Neutrophil (primary cell): ENCODE measurements around the gene TUBE1.

ENCODE experiments used
- H3K27ac ChIP-seq: fragments of 200-600 bp; sonication (generic); 2 replicates; pipeline ENCODE4 v1.5.1; 2016; ENCODE audit warnings: mild to moderate bottlenecking, moderate library complexity
- H3K27me3 ChIP-seq: fragments of 200-600 bp; sonication (generic); 2 replicates; pipeline ENCODE4 v1.6.0; 2016; ENCODE audit warnings: mild to moderate bottlenecking
- H3K36me3 ChIP-seq: fragments of 200-600 bp; sonication (generic); 2 replicates; pipeline ENCODE4 v1.5.1; 2017
- H3K4me1 ChIP-seq, 2 experiments: fragments of 200-600 bp in 1 of 2; sonication (generic) in 1 of 2; 1 replicate in 1 of 2; 2 replicates in 1 of 2; pipeline versions ENCODE4 v1.5.1 to v1.6.1; 2013 to 2016; ENCODE audit warnings: low read depth in 1 of 2, low read length in 1 of 2, mild to moderate bottlenecking in 1 of 2, moderate library complexity in 1 of 2; ENCODE audit not compliant: control insufficient read depth in 1 of 2, insufficient read depth in 1 of 2
- H3K4me3 ChIP-seq, 2 experiments: fragments of 200-600 bp in 1 of 2; sonication (generic) in 1 of 2; 1 replicate in 1 of 2; 2 replicates in 1 of 2; pipeline ENCODE4 v1.5.1; 2013 to 2016; ENCODE audit warnings: low read depth in 1 of 2, low read length in 1 of 2, mild to moderate bottlenecking in 1 of 2, moderate library complexity in 1 of 2
- H3K9me3 ChIP-seq: fragments of 200-600 bp; sonication (generic); 2 replicates; pipeline ENCODE4 v1.5.1; 2016
- TF ChIP-seq, protein P1 (sequence below): fragments of 200-600 bp; sonication (generic); IDR thresholded peaks from 2 replicates; pipeline ENCODE4 v1.5.1; 2016; ENCODE audit warnings: antibody characterized with exemption

The TUBE1 gene

DNA sequence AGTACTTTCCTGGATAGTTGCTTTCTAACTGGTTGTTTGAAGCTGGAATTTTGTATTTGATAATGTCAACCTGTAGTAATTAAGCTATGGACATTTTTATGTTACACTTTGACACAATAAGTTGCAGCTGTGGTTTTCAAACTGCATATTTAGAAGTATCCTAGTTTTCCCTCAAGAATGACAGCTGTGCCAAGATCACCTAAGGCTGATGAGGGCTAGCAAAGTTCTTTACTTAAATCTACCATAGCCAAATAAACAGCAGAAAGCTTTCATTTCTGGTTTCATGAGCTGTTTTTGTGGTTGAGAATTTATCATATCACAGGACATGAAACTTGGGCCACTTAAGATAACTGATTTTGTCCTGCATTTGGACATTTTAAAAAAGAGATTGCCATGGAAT lies 30.8 kb upstream of the TUBE1 start:
- Histone ChIP-seq H3K27ac (no peak overlapping the region), H3K27me3 (no peaks in the 10 kb centered on the region), H3K4me1 (no peaks in the 10 kb centered on the region), H3K9me3 (no peaks in the 10 kb centered on the region), H3K4me3 (no peak overlapping the region), H3K36me3 (no peaks in the 10 kb centered on the region)
- TF ChIP-seq, protein P1, sequence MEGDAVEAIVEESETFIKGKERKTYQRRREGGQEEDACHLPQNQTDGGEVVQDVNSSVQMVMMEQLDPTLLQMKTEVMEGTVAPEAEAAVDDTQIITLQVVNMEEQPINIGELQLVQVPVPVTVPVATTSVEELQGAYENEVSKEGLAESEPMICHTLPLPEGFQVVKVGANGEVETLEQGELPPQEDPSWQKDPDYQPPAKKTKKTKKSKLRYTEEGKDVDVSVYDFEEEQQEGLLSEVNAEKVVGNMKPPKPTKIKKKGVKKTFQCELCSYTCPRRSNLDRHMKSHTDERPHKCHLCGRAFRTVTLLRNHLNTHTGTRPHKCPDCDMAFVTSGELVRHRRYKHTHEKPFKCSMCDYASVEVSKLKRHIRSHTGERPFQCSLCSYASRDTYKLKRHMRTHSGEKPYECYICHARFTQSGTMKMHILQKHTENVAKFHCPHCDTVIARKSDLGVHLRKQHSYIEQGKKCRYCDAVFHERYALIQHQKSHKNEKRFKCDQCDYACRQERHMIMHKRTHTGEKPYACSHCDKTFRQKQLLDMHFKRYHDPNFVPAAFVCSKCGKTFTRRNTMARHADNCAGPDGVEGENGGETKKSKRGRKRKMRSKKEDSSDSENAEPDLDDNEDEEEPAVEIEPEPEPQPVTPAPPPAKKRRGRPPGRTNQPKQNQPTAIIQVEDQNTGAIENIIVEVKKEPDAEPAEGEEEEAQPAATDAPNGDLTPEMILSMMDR = no peak

DNA sequence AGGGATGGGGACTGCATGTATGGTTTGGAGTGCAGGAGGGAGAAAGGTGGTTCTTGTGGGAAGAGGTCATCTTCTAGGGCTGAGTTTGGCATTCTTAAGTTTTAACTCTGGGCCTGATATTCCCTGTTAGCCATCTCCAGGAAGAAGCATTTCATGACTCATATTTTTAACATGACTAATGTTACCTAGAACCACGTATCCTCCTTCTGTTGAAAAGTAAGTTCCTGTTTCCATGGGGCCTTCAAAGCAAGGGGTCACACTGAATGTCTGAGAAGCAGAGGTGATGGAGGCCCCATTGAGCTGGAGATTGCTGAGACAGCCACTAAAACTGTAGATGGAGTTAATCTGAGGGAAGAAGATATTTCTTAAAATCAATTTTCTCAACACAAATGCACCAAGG lies 30.3 kb upstream of the TUBE1 start:
- no peak overlapping the region for H3K4me3 ChIP-seq
- TF ChIP-seq, protein P1 = no peak
- H3K27me3 ChIP-seq = no peaks in the 10 kb centered on the region
- H3K9me3 ChIP-seq = no peaks in the 10 kb centered on the region
- H3K4me1 ChIP-seq = no peaks in the 10 kb centered on the region
- no peaks in the 10 kb centered on the region for H3K36me3 ChIP-seq
- no peak overlapping the region for H3K27ac ChIP-seq

DNA sequence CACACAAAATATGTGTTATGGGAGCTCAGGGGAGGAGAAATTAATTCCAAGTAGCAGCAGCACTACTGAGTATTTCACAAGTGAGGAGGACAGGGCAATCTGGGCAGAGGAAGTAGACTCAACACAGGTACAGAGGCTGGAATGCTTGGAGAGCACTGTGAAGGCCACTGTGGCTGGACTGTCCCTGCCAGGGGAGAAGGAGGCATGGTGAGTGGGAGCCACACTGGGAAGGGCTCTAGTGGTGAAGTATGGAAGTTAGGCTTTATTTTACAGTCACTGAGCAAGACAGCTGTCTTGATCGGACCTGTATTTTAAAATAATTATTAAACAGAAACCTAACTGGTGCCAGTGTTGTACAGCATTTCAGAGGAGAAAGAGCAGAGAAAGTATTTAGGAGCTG lies 28.9 kb upstream of the TUBE1 start:
- Histone ChIP-seq H3K27ac (no peak overlapping the region), H3K4me1 (no peaks in the 10 kb centered on the region), H3K36me3 (no peaks in the 10 kb centered on the region), H3K27me3 (no peaks in the 10 kb centered on the region), H3K4me3 (no peak overlapping the region), H3K9me3 (no peaks in the 10 kb centered on the region)
- TF ChIP-seq, protein P1 = no peak

DNA sequence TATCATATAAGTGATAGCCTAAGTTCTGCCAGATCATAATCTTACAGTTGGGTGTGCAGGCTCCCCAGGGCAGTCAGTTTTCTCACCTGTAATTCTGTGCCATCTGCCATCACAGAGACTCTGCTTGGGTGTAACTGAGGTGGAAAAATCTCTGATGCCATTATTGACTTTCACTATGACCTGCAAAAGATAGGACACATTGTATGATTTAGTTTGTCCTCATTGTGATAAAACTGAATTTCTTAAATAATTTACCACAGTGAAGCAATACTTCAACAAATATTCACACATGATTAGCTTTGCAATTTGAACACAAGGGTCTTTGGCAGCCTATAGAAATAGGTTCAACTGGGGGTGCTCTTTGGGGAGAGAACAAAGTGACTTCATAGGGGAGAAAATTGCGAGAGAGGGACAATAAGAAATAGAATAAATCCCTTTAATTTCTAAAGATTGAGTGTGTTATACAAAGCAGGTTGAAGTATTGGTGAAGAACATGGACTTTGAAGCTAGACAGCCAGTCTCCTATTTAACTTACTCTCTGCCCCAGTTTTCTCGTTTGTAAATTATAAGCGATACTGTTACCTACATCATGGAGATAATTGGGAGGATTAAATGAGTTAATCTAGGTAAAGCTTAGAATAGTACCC lies 27.4 kb upstream of the TUBE1 start:
- no peak overlapping the region for H3K27ac ChIP-seq
- H3K4me3 ChIP-seq = no peak overlapping the region
- no peaks in the 10 kb centered on the region for H3K36me3 ChIP-seq
- H3K9me3 ChIP-seq = no peaks in the 10 kb centered on the region
- H3K27me3 ChIP-seq = no peaks in the 10 kb centered on the region
- TF ChIP-seq, protein P1 = no peak
- no peaks in the 10 kb centered on the region for H3K4me1 ChIP-seq

DNA sequence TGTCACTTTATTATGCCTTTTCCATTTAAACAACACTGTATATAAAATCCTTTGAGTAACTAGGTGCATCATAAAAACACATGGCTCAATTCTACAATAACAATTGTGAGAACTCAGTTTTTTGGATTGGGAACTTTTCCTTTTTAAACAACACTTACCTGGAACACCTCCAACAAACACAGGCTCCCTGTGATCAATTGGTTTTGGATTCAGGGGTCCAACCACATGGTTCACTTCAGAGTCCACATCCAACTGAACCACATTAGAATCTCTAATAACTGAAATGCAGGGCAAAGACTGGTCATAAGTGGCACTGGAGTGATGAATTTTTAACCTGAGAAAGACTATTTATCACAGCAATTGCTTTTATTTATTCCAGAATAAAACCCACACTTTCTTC lies 26.6 kb upstream of the TUBE1 start:
- TF ChIP-seq, protein P1 = no peak

DNA sequence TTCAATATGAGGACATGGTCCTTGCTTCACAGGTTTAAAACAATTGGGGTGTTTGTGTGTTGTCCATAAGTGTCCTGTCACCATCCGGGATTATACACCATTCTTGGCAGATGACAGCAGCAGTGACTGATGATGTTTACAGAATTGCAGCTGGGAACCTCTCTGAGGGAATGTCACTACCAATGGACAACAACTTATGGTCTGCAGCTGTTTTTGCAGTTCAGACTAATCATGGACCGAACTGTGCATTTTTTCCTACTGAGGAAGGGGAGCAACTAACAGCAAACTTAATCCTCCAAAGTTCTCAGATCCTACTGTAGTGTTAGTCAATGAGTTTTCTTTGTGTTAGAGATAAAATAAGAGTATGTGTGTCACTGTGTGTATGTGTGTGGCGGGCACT lies 26.1 kb upstream of the TUBE1 start:
- H3K36me3 ChIP-seq = no peaks in the 10 kb centered on the region
- TF ChIP-seq, protein P1 = no peak
- H3K27ac ChIP-seq = no peak overlapping the region
- H3K27me3 ChIP-seq = no peaks in the 10 kb centered on the region
- no peaks in the 10 kb centered on the region for H3K4me1 ChIP-seq
- no peak overlapping the region for H3K4me3 ChIP-seq
- H3K9me3 ChIP-seq = no peaks in the 10 kb centered on the region

More for the DNA sequence above, 26.6 kb upstream of the TUBE1 start:
- H3K4me3 ChIP-seq = no peak overlapping the region
- no peak overlapping the region for H3K27ac ChIP-seq
- H3K36me3 ChIP-seq = no peaks in the 10 kb centered on the region
- H3K4me1 ChIP-seq = no peaks in the 10 kb centered on the region
- H3K27me3 ChIP-seq = no peaks in the 10 kb centered on the region
- no peaks in the 10 kb centered on the region for H3K9me3 ChIP-seq
